ENCODE measurements around the gene TRIM65.

GRCh38 chr17:75854101-75854748 is 42.5 kb downstream of the TRIM65 start:
- TF ChIP-seq CTCF (conservative IDR thresholded peaks at IDR 0.05; ENCODE audit: low read depth in 2 of 2) (no peak), EZH2 (IDR thresholded peaks at IDR 0.05; ENCODE audit: low read depth, unreplicated experiment) (no peak), POLR2AphosphoS5 (IDR thresholded peaks at IDR 0.05; ENCODE audit: low read depth) (no peak), EZH2phosphoT487 (IDR thresholded peaks at IDR 0.05; ENCODE audit: unreplicated experiment) (no peak), CREB1 (CRISPR knock-in tag; IDR thresholded peaks at IDR 0.05; ENCODE audit: low read depth) (no peak), REST (IDR thresholded peaks at IDR 0.05; ENCODE audit: unreplicated experiment) (no peak), JUNB (IDR thresholded peaks at IDR 0.05; ENCODE audit: unreplicated experiment) (no peak), ETS1 (IDR thresholded peaks at IDR 0.05) (no peak), ZNF114 (CRISPR knock-in tag; IDR thresholded peaks at IDR 0.05) (no peak), ZNF331 (CRISPR knock-in tag; IDR thresholded peaks at IDR 0.05; ENCODE audit: low read depth) (no peak)
